H54 (cell line): ENCODE measurements around the gene LYPD4.
"Not testable (repeated sequence)": the region's sequence is repeated elsewhere in the genome, so short reads cannot be mapped to it uniquely, and the experiment has no call there.

Experiments
- DNase-seq: peaks from one replicate; pipeline ENCODE4 v3.0.0; 2011; ENCODE audit warnings: low spot score, mixed read lengths; ENCODE audit not compliant: insufficient read length
- FAIRE-seq: peaks from 3 replicates; lab custom pipeline; 2011; peaks lifted over from hg19 to GRCh38; lab: Jason Lieb, UNC
- POLR2A ChIP-seq: IDR thresholded peaks from 2 replicates; pipeline ENCODE4 v1.6.1; 2011; ENCODE audit warnings: low read depth, mild to moderate bottlenecking, low read length

The LYPD4 gene

GRCh38 chr19:41792513-41793413, 51.7 kb downstream of the LYPD4 start:
- FAIRE-seq: no peak
- DNase-seq: peak; percentile 36

GRCh38 chr19:41789053-41789452, 55.4 kb downstream of the LYPD4 start:
- FAIRE-seq, DNase-seq: not testable (repeated sequence)

More at GRCh38 chr19:41792513-41793413, 51.7 kb downstream of the LYPD4 start:
- no peak for TF ChIP-seq POLR2A

- DNase-seq, FAIRE-seq: not testable (repeated sequence)
These were observed 56.0 kb downstream of the LYPD4 start for GRCh38 chr19:41788518-41788917.
